Esophagus muscularis mucosa (tissue), 4 donors: ENCODE results near the gene GOLGA6B. TPM values are rescaled to one million over a fixed set of nuclear protein-coding genes. Genes with fewer than 3 reads are reported as not detected.
"Not testable (repeated sequence)": the region's sequence is repeated elsewhere in the genome, so short reads cannot be mapped to it uniquely, and the experiment has no call there.

ENCODE experiments used
- DNase-seq: peaks from one replicate; pipeline ENCODE4 v3.0.0-alpha.2; 2017; ENCODE audit errors: extremely low spot score
- H3K27ac ChIP-seq, 4 donors: fragments of 200-600 bp; sonication (generic); replicated peaks in 1 of 4; 1 replicate in 3 of 4; 2 replicates in 1 of 4; pipeline ENCODE4 v1.5.1; 2016 to 2019; ENCODE audit warnings: mild to moderate bottlenecking in 1 of 4
- H3K27me3 ChIP-seq, 4 donors: fragments of 200-600 bp; sonication (generic); one replicate each; pipeline versions ENCODE4 v1.5.1 to v1.6.0; 2016 to 2019
- H3K36me3 ChIP-seq, 4 donors: fragments of 200-600 bp; sonication (generic); one replicate each; pipeline ENCODE4 v1.5.1; 2016 to 2019
- H3K4me1 ChIP-seq, 4 donors: fragments of 200-600 bp; sonication (generic); one replicate each; pipeline ENCODE4 v1.5.1; 2016 to 2019
- H3K4me3 ChIP-seq, 4 donors: fragments of 200-600 bp; sonication (generic); 1 replicate in 2 of 4; 2 replicates in 2 of 4; pipeline ENCODE4 v1.5.1; 2016 to 2019; ENCODE audit warnings: mild to moderate bottlenecking in 4 of 4, moderate library complexity in 1 of 4
- H3K9me3 ChIP-seq, 4 donors: fragments of 200-600 bp; sonication (generic); 1 replicate in 3 of 4; 2 replicates in 1 of 4; pipeline ENCODE4 v1.5.1; 2016 to 2019
- CTCF ChIP-seq, 3 experiments: fragments of 200-600 bp in 2 of 3; fragments of 450-650 bp in 1 of 3; sonication (generic) in 2 of 3; IDR thresholded peaks; one replicate each; pipeline ENCODE4 v1.5.1; 2017 to 2019; ENCODE audit warnings: antibody characterized with exemption in 3 of 3, mild to moderate bottlenecking in 2 of 3, moderate library complexity in 1 of 3
- EP300 ChIP-seq: sonication (generic); formaldehyde crosslinking; IDR thresholded peaks from one replicate; pipeline ENCODE4 v1.6.1; 2017; ENCODE audit warnings: antibody characterized with exemption
- POLR2A ChIP-seq: fragments of 450-650 bp; IDR thresholded peaks from one replicate; pipeline ENCODE4 v1.6.1; 2017; ENCODE audit warnings: antibody characterized with exemption, moderate library complexity, mild to moderate bottlenecking, low read depth
- POLR2AphosphoS5 ChIP-seq, 2 donors: sonication (generic); formaldehyde crosslinking; IDR thresholded peaks; one replicate each; pipeline ENCODE4 v1.6.1; 2017; ENCODE audit warnings: antibody characterized with exemption in 2 of 2
- WGBS: methylation state at CpG from one replicate; pipeline ENCODE4 v1.1.5; 2018; 5-methylcytosine and 5-hydroxymethylcytosine counted together
- intact Hi-C: fragments of 100-400 bp; cut with DNase I; formaldehyde crosslinking; loops from one replicate; pipeline ENCODE4 v1.15.1; 2023
- total RNA-seq, 4 donors: library from RNA; depleted of rRNA; stranded (reverse); fragments of >200 nt; gene quantifications; one replicate each; pipeline versions ENCODE4 v1.1.0 to v1.2.1, GENCODE V29; 2016

GOLGA6B gene
- total RNA-seq, 4 donors from 2014 or later, result not detected

GRCh38 chr15:72616491-72617210 is 37.8 kb upstream of the GOLGA6B start:
- H3K36me3 ChIP-seq, result no peaks in the 10 kb centered on the region
- intact Hi-C loops, result no loop called here
- H3K4me3 ChIP-seq, result no peak overlapping the region
- 86% methylated on average over 10 of the region's 10 CpGs for WGBS
- H3K27me3 ChIP-seq, result no peaks in the 10 kb centered on the region
- TF ChIP-seq CTCF (IDR thresholded peaks at IDR 0.05) (no peak), POLR2AphosphoS5 (IDR thresholded peaks at IDR 0.05) (no peak), EP300 (no peak), POLR2A (no peak)
- no peaks in the 10 kb centered on the region for H3K9me3 ChIP-seq
- H3K27ac ChIP-seq, result no peak overlapping the region
- no peak for DNase-seq
- H3K4me1 ChIP-seq, result no peaks in the 10 kb centered on the region

GRCh38 chr15:72623854-72624253 is 30.6 kb upstream of the GOLGA6B start:
- H3K4me1 ChIP-seq, H3K9me3 ChIP-seq, H3K27me3 ChIP-seq, H3K27ac ChIP-seq, H3K4me3 ChIP-seq, intact Hi-C loops, H3K36me3 ChIP-seq, DNase-seq: not testable (repeated sequence)
- WGBS, result 93% methylated on average over 4 of the region's 4 CpGs

GRCh38 chr15:72626153-72626552 is 28.3 kb upstream of the GOLGA6B start:
- H3K27me3 ChIP-seq, H3K4me3 ChIP-seq, H3K4me1 ChIP-seq, H3K27ac ChIP-seq, H3K36me3 ChIP-seq, H3K9me3 ChIP-seq, intact Hi-C loops, DNase-seq: not testable (repeated sequence)
- WGBS, result 79% methylated on average over 3 of the region's 3 CpGs

- H3K36me3 ChIP-seq, H3K27me3 ChIP-seq, intact Hi-C loops, H3K27ac ChIP-seq, H3K9me3 ChIP-seq, DNase-seq, H3K4me3 ChIP-seq, H3K4me1 ChIP-seq: not testable (repeated sequence)
- WGBS, result 87% methylated on average over 6 of the region's 11 CpGs
These were observed 26.0 kb upstream of the GOLGA6B start for GRCh38 chr15:72628249-72629067.

GRCh38 chr15:72629068-72629570 is 25.4 kb upstream of the GOLGA6B start:
- DNase-seq, intact Hi-C loops, H3K4me3 ChIP-seq, H3K36me3 ChIP-seq, H3K9me3 ChIP-seq, H3K27ac ChIP-seq, H3K27me3 ChIP-seq, H3K4me1 ChIP-seq: not testable (repeated sequence)
- WGBS, result 86% methylated on average over 5 of the region's 7 CpGs

- H3K36me3 ChIP-seq, H3K4me1 ChIP-seq, H3K27me3 ChIP-seq, H3K9me3 ChIP-seq, DNase-seq, intact Hi-C loops: not testable (repeated sequence)
- no CpG with 5 or more reads among the region's 43 CpGs for WGBS
- H3K27ac ChIP-seq, result peak overlapping the region in 2 of 4 donors; percentile 49 to 73
- peak overlapping the region; percentile 30 to 55 (median 42) for H3K4me3 ChIP-seq
These were observed 17.8 kb upstream of the GOLGA6B start for GRCh38 chr15:72636519-72637282.

- H3K9me3 ChIP-seq, H3K27ac ChIP-seq, DNase-seq, H3K27me3 ChIP-seq, H3K4me3 ChIP-seq, H3K36me3 ChIP-seq, H3K4me1 ChIP-seq, intact Hi-C loops: not testable (repeated sequence)
- WGBS, result no CpG with 5 or more reads among the region's 26 CpGs
These were observed 14.6 kb upstream of the GOLGA6B start for GRCh38 chr15:72639759-72640483.

GRCh38 chr15:72642271-72642670 is 12.2 kb upstream of the GOLGA6B start:
- H3K27ac ChIP-seq, DNase-seq, H3K27me3 ChIP-seq, H3K4me3 ChIP-seq, H3K9me3 ChIP-seq, intact Hi-C loops, H3K36me3 ChIP-seq, H3K4me1 ChIP-seq: not testable (repeated sequence)
- no CpG with 5 or more reads among the region's 2 CpGs for WGBS

- 76% methylated on average over 4 of the region's 10 CpGs for WGBS
- H3K27me3 ChIP-seq, DNase-seq, H3K36me3 ChIP-seq, H3K9me3 ChIP-seq, intact Hi-C loops, H3K27ac ChIP-seq, H3K4me3 ChIP-seq, H3K4me1 ChIP-seq: not testable (repeated sequence)
These were observed 5.8 kb upstream of the GOLGA6B start for GRCh38 chr15:72648631-72649253.

- DNase-seq, H3K36me3 ChIP-seq, H3K4me3 ChIP-seq, H3K9me3 ChIP-seq, H3K27ac ChIP-seq, H3K4me1 ChIP-seq, intact Hi-C loops, H3K27me3 ChIP-seq: not testable (repeated sequence)
- no CpG with 5 or more reads among the region's 3 CpGs for WGBS
These were observed 1.5 kb downstream of the GOLGA6B start for GRCh38 chr15:72656014-72656413.
